Astrocyte (in vitro differentiated cells and primary cell): ENCODE data around the gene PRKCE. TPM values are rescaled to one million over a fixed set of nuclear protein-coding genes. Genes with fewer than 3 reads are reported as not detected.
A peak's percentile ranks its signal among the peaks of the same experiment; 100 is the strongest.

Source experiments
- DNase-seq: peaks from one replicate; pipeline ENCODE4 v3.0.0-alpha.2; 2010; ENCODE audit warnings: low read depth
- FAIRE-seq: peaks from 2 replicates; lab custom pipeline; 2011; peaks lifted over from hg19 to GRCh38; lab: Jason Lieb, UNC
- H2AFZ ChIP-seq: 2 replicates; pipeline ENCODE4 v1.6.0; 2012; ENCODE audit warnings: low read depth, low read length, inconsistent platforms
- H3K27ac ChIP-seq: 2 replicates; pipeline ENCODE4 v1.5.1; 2011; ENCODE audit warnings: low read depth, low read length, inconsistent platforms
- H3K27me3 ChIP-seq: 2 replicates; pipeline ENCODE4 v1.6.0; 2011; ENCODE audit warnings: low read length, inconsistent platforms; ENCODE audit not compliant: insufficient read depth
- H3K36me3 ChIP-seq: 2 replicates; pipeline ENCODE4 v1.5.1; 2011; ENCODE audit warnings: low read length, inconsistent platforms; ENCODE audit not compliant: insufficient read depth
- H3K4me1 ChIP-seq: 2 replicates; pipeline ENCODE4 v1.5.1; 2011; ENCODE audit warnings: low read length, inconsistent platforms; ENCODE audit not compliant: insufficient read depth
- H3K4me2 ChIP-seq: 2 replicates; pipeline ENCODE4 v1.6.0; 2012; ENCODE audit warnings: low read length, inconsistent platforms
- H3K4me3 ChIP-seq: 2 replicates; pipeline ENCODE4 v1.5.1; 2011; ENCODE audit warnings: low read depth, mild to moderate bottlenecking, low read length, inconsistent platforms; ENCODE audit not compliant: insufficient read depth
- H3K79me2 ChIP-seq: 2 replicates; pipeline ENCODE4 v1.6.0; 2012; ENCODE audit warnings: mild to moderate bottlenecking, low read length, inconsistent platforms; ENCODE audit not compliant: insufficient read depth
- H3K9ac ChIP-seq: 2 replicates; pipeline ENCODE4 v1.6.0; 2012; ENCODE audit warnings: mild to moderate bottlenecking, low read length, inconsistent platforms
- H3K9me3 ChIP-seq: 2 replicates; pipeline ENCODE4 v1.5.1; 2012; ENCODE audit warnings: low read depth, mild to moderate bottlenecking, low read length, inconsistent platforms; ENCODE audit not compliant: insufficient read depth
- H4K20me1 ChIP-seq: 2 replicates; pipeline ENCODE4 v1.6.0; 2012; ENCODE audit warnings: low read length, inconsistent platforms; ENCODE audit not compliant: insufficient read depth
- H3K27ac Mint-ChIP-seq: one replicate; pipeline ENCODE4 v1.8.0; 2021; ENCODE audit warnings: mild to moderate bottlenecking, mixed read lengths; ENCODE audit not compliant: unreplicated experiment
- H3K27me3 Mint-ChIP-seq: one replicate; pipeline ENCODE4 v1.8.0; 2021; ENCODE audit warnings: low read depth, mixed read lengths; ENCODE audit not compliant: unreplicated experiment
- H3K36me3 Mint-ChIP-seq: one replicate; pipeline ENCODE4 v1.8.0; 2021; ENCODE audit warnings: low read depth, mixed read lengths; ENCODE audit not compliant: unreplicated experiment
- H3K4me1 Mint-ChIP-seq: one replicate; pipeline ENCODE4 v1.8.0; 2021; ENCODE audit warnings: low read depth, mixed read lengths; ENCODE audit not compliant: unreplicated experiment
- H3K4me3 Mint-ChIP-seq: one replicate; pipeline ENCODE4 v1.8.0; 2021; ENCODE audit warnings: mild to moderate bottlenecking, moderate library complexity, mixed read lengths; ENCODE audit not compliant: unreplicated experiment
- H3K9me3 Mint-ChIP-seq: one replicate; pipeline ENCODE4 v1.8.0; 2021; ENCODE audit warnings: mild to moderate bottlenecking, mixed read lengths; ENCODE audit not compliant: unreplicated experiment
- EZH2 ChIP-seq: IDR thresholded peaks from 2 replicates; pipeline ENCODE4 v1.6.1; 2012; ENCODE audit warnings: mild to moderate bottlenecking, low read length, inconsistent platforms; ENCODE audit not compliant: insufficient read depth
- total RNA-seq: library from RNA; stranded (reverse); gene quantifications from 2 replicates; pipeline ENCODE4 v1.2.1, GENCODE V29; 2021
- TF ChIP-seq, protein P1 (sequence below): IDR thresholded peaks from 2 replicates; pipeline ENCODE4 v1.5.1; 2011; ENCODE audit warnings: low read depth, mild to moderate bottlenecking, inconsistent platforms, low read length, moderate library complexity; ENCODE audit not compliant: insufficient read depth

PRKCE gene
- total RNA-seq, 1 donor from 2014 or later: 12.8 TPM

DNA sequence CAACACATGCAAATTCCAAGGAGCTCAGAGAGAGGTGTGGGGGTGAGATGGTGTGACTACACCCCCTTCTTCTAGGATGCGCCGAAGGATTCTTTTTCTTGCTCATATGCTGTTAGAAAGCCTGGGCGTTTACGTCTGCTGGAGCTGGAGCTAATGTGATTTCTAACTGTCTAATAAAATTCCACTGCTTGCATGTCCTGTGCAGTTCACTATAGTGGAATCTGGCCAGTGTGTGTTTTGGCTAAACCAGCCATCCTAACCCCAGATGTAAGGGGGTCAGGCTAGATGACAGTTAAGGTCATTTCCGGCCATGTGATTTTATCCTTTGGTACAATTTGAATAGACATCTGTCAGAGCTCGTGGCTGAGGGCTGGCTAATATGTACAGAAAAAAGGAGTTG, 194.1 kb downstream of the PRKCE start:
- Histone ChIP-seq H3K4me3 (no peak overlapping the region), H3K9ac (no peak overlapping the region), H3K79me2 (no peaks in the 10 kb centered on the region), H3K27me3 (no peaks in the 10 kb centered on the region), H3K27ac (no peak overlapping the region), H3K4me1 (peaks cover 7% of the 10 kb centered on the region), H3K36me3 (no peaks in the 10 kb centered on the region), H3K4me2 (no peak overlapping the region), H3K9me3 (no peaks in the 10 kb centered on the region), H2AFZ (no peak overlapping the region), H4K20me1 (no peaks in the 10 kb centered on the region)
- Mint-ChIP-seq H3K4me3 (no peak overlapping the region), H3K27me3 (peaks cover 15% of the 10 kb centered on the region), H3K27ac (no peak overlapping the region), H3K9me3 (peaks cover 6% of the 10 kb centered on the region), H3K36me3 (peaks cover 3% of the 10 kb centered on the region), H3K4me1 (peaks cover 15% of the 10 kb centered on the region)
- TF ChIP-seq EZH2: no peak
- TF ChIP-seq, protein P1, sequence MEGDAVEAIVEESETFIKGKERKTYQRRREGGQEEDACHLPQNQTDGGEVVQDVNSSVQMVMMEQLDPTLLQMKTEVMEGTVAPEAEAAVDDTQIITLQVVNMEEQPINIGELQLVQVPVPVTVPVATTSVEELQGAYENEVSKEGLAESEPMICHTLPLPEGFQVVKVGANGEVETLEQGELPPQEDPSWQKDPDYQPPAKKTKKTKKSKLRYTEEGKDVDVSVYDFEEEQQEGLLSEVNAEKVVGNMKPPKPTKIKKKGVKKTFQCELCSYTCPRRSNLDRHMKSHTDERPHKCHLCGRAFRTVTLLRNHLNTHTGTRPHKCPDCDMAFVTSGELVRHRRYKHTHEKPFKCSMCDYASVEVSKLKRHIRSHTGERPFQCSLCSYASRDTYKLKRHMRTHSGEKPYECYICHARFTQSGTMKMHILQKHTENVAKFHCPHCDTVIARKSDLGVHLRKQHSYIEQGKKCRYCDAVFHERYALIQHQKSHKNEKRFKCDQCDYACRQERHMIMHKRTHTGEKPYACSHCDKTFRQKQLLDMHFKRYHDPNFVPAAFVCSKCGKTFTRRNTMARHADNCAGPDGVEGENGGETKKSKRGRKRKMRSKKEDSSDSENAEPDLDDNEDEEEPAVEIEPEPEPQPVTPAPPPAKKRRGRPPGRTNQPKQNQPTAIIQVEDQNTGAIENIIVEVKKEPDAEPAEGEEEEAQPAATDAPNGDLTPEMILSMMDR: no peak
- no peak for FAIRE-seq
- no peak for DNase-seq

DNA sequence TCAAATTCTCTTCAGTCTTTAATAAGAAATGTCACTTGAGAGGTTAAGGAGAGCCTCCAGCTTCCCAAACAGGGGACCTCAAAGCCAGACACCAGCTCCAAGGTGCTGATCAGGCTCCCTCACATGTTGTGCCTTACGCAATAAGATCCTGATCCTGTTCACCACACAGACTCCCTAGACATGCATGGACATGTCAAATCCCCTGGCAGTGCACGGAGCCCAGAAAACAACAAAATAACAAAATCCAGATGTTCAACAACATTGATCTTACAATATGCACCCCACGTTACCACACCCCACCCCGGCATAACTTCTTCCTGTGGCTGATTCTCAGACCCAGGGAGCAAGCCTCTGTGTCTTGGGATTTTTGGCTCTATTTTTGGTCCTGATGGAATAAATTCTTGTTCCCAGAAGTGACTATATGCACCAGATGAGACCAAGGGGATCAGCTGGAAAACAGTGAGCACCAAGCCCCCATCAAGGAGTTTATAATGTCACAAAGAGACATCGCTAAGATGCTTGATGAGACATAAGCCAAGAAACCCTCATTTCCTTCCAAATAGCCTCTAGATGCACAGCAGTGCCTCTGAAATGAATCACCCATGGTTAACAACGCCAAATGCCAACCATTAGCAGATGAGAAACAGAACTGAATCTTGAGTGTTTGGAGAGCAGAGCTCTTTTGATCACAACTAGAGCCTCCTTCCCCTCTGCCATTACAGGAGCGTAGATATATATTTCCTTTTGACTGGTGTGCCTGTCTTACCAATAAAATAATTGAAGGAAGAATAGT, 198.2 kb downstream of the PRKCE start:
- peak; percentile 67 for DNase-seq
- TF ChIP-seq, protein P1: no peak
- TF ChIP-seq EZH2: no peak
- Histone ChIP-seq H3K27ac (no peak overlapping the region), H3K4me3 (no peak overlapping the region), H3K27me3 (no peaks in the 10 kb centered on the region), H3K36me3 (no peaks in the 10 kb centered on the region), H3K4me1 (peaks cover 11% of the 10 kb centered on the region), H3K79me2 (no peaks in the 10 kb centered on the region), H2AFZ (no peak overlapping the region), H3K9me3 (no peaks in the 10 kb centered on the region), H4K20me1 (peaks cover 3% of the 10 kb centered on the region), H3K4me2 (peak overlapping the region; percentile 23), H3K9ac (no peak overlapping the region)
- Mint-ChIP-seq H3K36me3 (peaks cover 3% of the 10 kb centered on the region), H3K27ac (peak overlapping the region; percentile 30), H3K9me3 (peaks cover 5% of the 10 kb centered on the region), H3K4me3 (no peak overlapping the region), H3K27me3 (no peaks in the 10 kb centered on the region), H3K4me1 (peaks cover 19% of the 10 kb centered on the region)
- peak; percentile 95 for FAIRE-seq

DNA sequence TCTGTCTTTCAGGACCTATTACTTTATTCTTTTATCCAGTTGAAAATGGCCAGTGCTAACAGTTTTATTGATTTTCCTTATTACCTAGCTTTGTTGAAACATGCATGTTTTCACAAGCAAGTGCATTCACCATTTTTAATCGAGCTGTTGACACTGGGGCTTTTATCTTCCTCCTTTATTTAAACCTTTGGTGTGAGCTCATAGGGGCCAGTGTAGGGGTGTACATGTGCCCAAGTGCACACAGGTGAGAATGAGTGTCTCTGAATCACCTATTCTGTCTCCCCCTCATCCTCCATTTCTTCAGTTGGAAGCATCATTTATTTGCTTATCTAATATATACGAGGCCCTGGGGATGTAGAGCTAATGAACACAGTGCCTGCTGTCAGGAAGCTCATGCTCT, 199.1 kb downstream of the PRKCE start:
- Histone ChIP-seq H2AFZ (no peak overlapping the region), H3K27ac (no peak overlapping the region), H3K4me1 (peaks cover 11% of the 10 kb centered on the region), H3K9me3 (no peaks in the 10 kb centered on the region), H3K79me2 (no peaks in the 10 kb centered on the region), H3K4me3 (no peak overlapping the region), H4K20me1 (peaks cover 3% of the 10 kb centered on the region), H3K27me3 (no peaks in the 10 kb centered on the region), H3K36me3 (no peaks in the 10 kb centered on the region), H3K4me2 (no peak overlapping the region), H3K9ac (no peak overlapping the region)
- DNase-seq (no peak), FAIRE-seq (no peak)
- Mint-ChIP-seq H3K4me1 (peaks cover 16% of the 10 kb centered on the region), H3K9me3 (peaks cover 5% of the 10 kb centered on the region), H3K4me3 (no peak overlapping the region), H3K36me3 (peaks cover 3% of the 10 kb centered on the region), H3K27ac (peak overlapping the region; percentile 49), H3K27me3 (peaks cover 6% of the 10 kb centered on the region)
- no peak for TF ChIP-seq EZH2
- TF ChIP-seq, protein P1: no peak
